ENCODE data around the gene SHROOM3.

DNA sequence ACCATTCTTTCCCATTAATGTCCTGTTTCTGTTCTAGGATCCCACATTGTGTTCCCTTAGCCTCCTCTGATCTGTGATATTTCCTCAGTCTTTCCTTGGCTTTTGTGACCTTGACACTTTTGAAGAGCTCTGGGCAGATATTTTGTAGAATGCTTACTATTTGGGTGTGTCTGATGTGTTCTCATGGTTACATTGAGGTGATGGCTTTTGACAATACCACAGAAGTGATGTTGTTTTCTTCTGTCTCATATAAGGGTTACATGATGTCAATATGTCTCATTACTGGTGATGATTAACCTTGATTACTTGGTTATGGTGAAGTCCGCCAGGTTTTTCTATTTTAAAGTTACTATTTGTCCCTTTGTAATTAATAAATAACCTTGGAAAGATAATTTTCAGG, 279.2 kb downstream of the SHROOM3 start:
- TF ChIP-seq POLR2AphosphoS5 (IDR thresholded peaks at IDR 0.05) = no peak
- TF ChIP-seq, protein P1, sequence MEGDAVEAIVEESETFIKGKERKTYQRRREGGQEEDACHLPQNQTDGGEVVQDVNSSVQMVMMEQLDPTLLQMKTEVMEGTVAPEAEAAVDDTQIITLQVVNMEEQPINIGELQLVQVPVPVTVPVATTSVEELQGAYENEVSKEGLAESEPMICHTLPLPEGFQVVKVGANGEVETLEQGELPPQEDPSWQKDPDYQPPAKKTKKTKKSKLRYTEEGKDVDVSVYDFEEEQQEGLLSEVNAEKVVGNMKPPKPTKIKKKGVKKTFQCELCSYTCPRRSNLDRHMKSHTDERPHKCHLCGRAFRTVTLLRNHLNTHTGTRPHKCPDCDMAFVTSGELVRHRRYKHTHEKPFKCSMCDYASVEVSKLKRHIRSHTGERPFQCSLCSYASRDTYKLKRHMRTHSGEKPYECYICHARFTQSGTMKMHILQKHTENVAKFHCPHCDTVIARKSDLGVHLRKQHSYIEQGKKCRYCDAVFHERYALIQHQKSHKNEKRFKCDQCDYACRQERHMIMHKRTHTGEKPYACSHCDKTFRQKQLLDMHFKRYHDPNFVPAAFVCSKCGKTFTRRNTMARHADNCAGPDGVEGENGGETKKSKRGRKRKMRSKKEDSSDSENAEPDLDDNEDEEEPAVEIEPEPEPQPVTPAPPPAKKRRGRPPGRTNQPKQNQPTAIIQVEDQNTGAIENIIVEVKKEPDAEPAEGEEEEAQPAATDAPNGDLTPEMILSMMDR (IDR thresholded peaks at IDR 0.05) = no peak
- TF ChIP-seq EP300 (IDR thresholded peaks at IDR 0.05) = no peak
- TF ChIP-seq POLR2A (IDR thresholded peaks at IDR 0.05; ENCODE audit: low read depth) = no peak

Measured in esophagus muscularis mucosa (tissue), 4 donors.